ENCODE measurements around the gene RPIA.
"Not testable (repeated sequence)": the region's sequence is repeated elsewhere in the genome, so short reads cannot be mapped to it uniquely, and the experiment has no call there.

The RPIA gene

DNA sequence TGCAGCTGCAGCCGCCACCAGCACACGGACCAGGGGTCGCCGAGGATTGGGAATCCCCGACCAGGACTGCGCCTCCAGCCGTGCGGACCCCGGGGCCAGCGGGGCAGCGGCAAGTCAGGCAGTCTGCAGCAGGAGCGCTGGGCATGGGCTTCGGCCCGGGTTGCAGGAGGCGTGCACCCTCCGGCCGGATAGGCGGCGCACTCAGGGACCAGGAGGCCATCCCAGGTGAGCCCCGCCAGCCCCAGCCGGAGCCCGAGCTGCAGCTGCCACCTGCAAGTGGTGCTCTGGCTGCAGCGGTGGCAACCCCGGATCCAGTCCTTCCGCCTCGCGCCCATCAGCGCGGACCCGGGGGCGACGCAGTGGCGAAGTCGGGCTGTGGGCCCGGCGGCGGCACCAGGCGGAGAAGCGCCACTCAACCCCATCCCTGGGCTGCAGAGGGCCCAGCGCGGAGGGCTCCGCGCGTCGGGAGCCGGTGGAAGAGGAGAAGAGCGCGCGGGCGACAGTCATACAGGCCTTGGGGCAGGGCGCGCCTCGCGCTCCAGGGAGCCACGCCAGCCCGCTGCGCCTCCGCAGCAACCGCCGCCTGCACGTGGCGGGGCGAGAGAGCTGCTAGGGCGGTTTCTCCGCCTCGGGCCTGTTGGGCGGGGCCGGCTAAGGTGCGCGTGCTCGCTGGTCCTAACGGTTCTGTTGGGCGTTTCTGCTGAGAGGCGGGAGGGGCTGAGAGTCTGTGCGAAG is 73.8 kb downstream of the RPIA start:
- in situ Hi-C loops (cut with MboI; ENCODE audit: low sequenced_read_pairs), result no loop called here

DNA sequence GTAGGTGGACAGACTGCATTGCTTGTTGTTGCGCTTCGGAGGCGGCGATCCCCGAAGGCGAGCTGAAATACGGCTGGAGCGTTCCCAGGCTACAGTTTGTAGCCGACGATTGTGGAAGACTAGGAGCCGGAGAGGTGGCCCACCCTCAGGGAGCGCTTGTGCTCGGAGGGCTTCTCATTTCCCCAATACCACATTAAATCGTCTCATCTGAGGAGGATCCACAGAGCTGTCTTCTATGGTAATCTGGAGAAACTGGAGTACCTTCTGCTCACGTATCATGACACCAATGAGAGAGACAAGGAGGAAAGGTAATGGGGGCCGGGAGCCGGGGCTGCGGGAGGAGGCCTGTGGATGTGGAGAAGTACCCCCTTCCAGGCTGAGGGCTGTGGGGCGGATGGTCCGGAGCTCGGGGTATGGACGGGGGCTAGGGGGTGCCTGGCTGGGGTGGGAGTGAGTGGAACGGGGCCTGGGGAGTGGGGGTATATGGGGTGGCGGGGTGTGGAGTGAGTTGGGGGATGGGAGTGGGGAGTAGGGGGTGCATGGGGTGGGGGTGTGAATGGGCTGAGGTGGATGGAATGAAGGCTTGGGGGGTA is 74.5 kb downstream of the RPIA start:
- in situ Hi-C loops (cut with MboI; ENCODE audit: low sequenced_read_pairs), result not testable (repeated sequence)

DNA sequence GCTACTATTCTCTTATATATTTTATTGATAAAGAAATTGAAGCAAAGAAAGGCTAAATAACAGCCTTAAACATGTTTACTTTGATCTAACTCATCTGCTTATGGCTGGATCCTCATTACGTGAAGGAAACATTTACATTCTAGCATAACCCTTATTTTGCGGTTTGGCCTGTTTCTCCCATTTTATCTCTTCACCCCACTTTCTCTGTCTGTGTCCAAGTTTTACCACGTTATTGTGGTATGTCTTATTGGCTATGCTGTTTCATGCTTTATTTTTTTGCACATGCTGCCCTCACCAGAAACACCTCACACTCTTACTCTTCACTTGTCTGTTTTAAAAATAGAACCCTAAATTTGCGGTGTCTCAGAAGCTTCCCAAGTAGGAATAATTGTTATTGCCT is 78.5 kb downstream of the RPIA start:
- in situ Hi-C loops (cut with MboI; ENCODE audit: low sequenced_read_pairs), result no loop called here

DNA sequence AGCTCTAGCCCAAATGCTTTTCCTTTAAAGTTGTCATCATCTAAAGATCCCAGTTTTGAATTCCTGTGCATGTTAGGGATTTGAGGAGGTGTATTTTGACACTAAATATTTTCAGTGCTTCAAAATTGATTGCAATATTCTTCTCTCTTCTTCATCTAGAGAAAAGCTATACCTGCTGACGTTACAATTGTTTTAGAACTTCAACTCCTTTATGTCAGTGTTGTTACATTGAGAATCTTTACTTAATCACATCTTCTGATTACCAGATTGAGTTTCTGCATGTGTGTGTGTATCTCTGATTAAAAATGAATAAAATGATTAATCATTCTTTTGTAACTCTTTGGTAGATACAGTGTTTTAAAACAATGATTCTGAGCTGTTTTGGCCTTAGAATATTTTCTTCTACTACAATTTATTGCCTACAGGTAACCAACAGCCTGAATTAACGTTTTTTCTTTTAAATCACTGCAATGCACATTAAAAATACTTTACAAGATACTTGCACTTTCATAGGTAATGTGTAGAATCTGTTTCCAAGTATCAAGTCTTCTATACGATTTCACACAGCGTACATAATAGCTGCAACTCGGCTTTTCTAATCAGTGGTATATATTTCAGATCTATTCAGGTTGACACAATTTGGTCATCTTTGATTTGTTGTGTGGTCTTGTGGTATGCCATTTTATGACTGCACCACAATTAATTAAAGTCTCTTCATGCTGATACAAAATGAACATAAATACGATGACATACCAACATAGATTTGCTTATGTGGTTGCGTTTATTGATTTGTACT is 82.0 kb downstream of the RPIA start:
- in situ Hi-C loops (cut with MboI; ENCODE audit: low sequenced_read_pairs), result not testable (repeated sequence)

DNA sequence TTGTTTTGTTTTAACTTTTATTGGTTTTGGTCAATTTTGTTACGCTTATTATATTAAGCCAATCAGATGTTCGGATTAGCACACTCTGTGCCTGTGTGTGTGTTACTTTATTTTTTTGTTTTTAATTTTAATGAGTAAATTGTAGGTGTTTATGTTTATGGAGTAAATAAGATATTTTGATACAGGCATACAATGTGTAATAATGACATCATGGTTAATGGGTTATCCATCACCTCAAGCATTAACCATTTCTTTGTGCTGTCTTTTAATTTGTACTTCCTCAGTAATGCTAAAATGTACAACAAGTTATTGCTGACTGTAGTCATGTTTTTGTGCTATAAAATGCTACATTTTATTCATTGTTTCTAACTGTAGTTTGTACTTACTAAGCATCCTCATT is 97.7 kb downstream of the RPIA start:
- in situ Hi-C loops (cut with MboI; ENCODE audit: low sequenced_read_pairs), result not testable (repeated sequence)

DNA sequence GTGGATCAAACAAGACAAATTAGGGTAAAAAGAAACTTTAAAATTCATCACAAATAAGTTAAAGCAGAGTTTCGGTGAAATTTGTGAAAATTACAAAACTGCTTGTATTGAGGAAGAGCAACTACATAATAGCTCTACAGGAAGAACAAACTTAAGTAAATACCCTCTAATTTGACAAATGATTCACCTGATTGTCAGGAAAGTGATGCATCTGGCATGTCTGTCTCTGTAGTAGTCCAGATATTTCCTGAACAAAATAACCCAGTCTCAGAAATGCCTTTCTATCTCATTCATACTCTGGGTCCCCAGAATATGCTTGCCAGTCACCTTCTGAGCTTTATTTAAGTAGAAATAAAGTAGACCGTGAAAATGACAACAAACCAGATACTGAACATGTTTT is 104.5 kb downstream of the RPIA start:
- in situ Hi-C loops (cut with MboI; ENCODE audit: low sequenced_read_pairs), result not testable (repeated sequence)

DNA sequence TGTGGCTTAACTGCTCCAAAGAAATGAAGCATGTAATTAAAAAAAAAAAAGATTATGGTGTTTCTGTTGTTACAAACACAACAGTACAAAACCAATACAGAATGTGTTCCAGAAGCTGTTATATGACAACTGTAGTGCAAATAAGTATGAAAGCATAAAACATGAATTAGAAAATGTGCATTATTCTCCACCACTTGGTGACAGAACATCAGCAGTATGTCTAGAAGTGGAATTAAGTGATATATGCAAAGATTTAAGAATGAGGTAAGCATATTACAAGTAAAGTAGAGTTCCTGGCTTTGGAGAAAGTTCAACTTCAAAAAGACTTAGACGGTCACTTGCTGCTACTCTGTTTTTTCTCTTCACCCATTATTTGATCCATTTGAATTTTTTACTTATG is 105.0 kb downstream of the RPIA start:
- in situ Hi-C loops (cut with MboI; ENCODE audit: low sequenced_read_pairs), result not testable (repeated sequence)

DNA sequence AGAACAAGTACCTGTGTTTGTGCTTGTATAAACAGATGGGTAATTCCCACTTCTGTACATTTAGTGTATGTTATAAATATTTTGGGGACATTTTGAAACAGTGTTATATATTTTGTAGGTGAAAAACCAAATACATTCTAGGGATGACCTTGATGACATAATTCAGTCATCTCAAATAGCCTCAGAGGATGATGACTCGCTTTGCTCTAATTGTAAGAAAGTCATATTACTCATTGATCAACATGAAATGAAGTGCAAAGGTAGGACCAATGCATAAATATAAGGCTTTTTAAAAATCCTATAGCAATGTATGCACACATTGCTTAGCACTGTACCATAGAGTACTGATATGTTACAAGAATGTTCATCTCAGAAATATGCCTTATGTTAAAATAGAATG is 105.7 kb downstream of the RPIA start:
- in situ Hi-C loops (cut with MboI; ENCODE audit: low sequenced_read_pairs), result not testable (repeated sequence)

All from HL-60/S4 treated with phorbol 12-myristate 13-acetate at 8.2 ng/mL for 4 days and 3 days (cell line).